ENCODE measurements around the gene MAP1LC3B2. TPM values are rescaled to one million over a fixed set of nuclear protein-coding genes. Genes with fewer than 3 reads are reported as not detected.

Gene MAP1LC3B2
- total and polyA plus RNA-seq, 2 donors from 2014 or later: 2.1 to 4.5 TPM

GRCh38 chr12:116590561-116590960 lies 31.4 kb downstream of the MAP1LC3B2 start:
- Histone ChIP-seq H3K9ac (ENCODE audit: low read length in 3 of 3) (no peak overlapping the region), H3K9me3 (ENCODE audit: control insufficient read depth in 2 of 3, insufficient read depth in 1 of 3, low read length in 3 of 3) (no peaks in the 10 kb centered on the region), H3K27me3 (ENCODE audit: control insufficient read depth, insufficient read depth, low read length) (no peaks in the 10 kb centered on the region), H3K27ac (ENCODE audit: low read depth in 2 of 2, low read length in 2 of 2) (no peak overlapping the region), H3K4me1 (ENCODE audit: control insufficient read depth in 2 of 3, insufficient read depth in 2 of 3, low read depth in 1 of 3, low read length in 3 of 3) (peaks cover 0 to 9% (median 5%) of the 10 kb centered on the region in 3 donors), H3K36me3 (ENCODE audit: control insufficient read depth in 2 of 3, insufficient read depth in 3 of 3, low read length in 3 of 3) (no peaks in the 10 kb centered on the region), H3K4me3 (ENCODE audit: low read length in 3 of 3) (no peak overlapping the region)
- no peak for FAIRE-seq
- intact Hi-C loops (cut with DNase I): no loop called here
- DNase-seq: no peak
- TF ChIP-seq CTCF (IDR thresholded peaks at IDR 0.05; ENCODE audit: borderline replicate concordance, extremely low read depth, insufficient read depth): no peak

- no peak for FAIRE-seq
- Histone ChIP-seq H3K36me3 (ENCODE audit: control insufficient read depth in 2 of 3, insufficient read depth in 3 of 3, low read length in 3 of 3) (no peaks in the 10 kb centered on the region), H3K9ac (ENCODE audit: low read length in 3 of 3) (no peak overlapping the region), H3K27me3 (ENCODE audit: control insufficient read depth, insufficient read depth, low read length) (no peaks in the 10 kb centered on the region), H3K4me3 (ENCODE audit: low read length in 3 of 3) (no peak overlapping the region), H3K9me3 (ENCODE audit: control insufficient read depth in 2 of 3, insufficient read depth in 1 of 3, low read length in 3 of 3) (no peaks in the 10 kb centered on the region), H3K27ac (ENCODE audit: low read depth in 2 of 2, low read length in 2 of 2) (peak overlapping the region; percentile 26 to 56), H3K4me1 (ENCODE audit: control insufficient read depth in 2 of 3, insufficient read depth in 2 of 3, low read depth in 1 of 3, low read length in 3 of 3) (peaks cover 0 to 9% (median 5%) of the 10 kb centered on the region in 3 donors)
- peak in 2 of 5 donors; percentile 32 to 93 for DNase-seq
- intact Hi-C loops (cut with DNase I): no loop called here
- no peak for TF ChIP-seq CTCF (IDR thresholded peaks at IDR 0.05; ENCODE audit: borderline replicate concordance, extremely low read depth, insufficient read depth)
These were observed 32.9 kb downstream of the MAP1LC3B2 start for GRCh38 chr12:116591855-116592637.

GRCh38 chr12:116592731-116593130 lies 33.5 kb downstream of the MAP1LC3B2 start:
- Histone ChIP-seq H3K4me1 (ENCODE audit: control insufficient read depth in 2 of 3, insufficient read depth in 2 of 3, low read depth in 1 of 3, low read length in 3 of 3) (peaks cover 0 to 9% (median 5%) of the 10 kb centered on the region in 3 donors), H3K4me3 (ENCODE audit: low read length in 3 of 3) (no peak overlapping the region)

More at GRCh38 chr12:116592731-116593130, 33.5 kb downstream of the MAP1LC3B2 start:
- intact Hi-C loops (cut with DNase I): no loop called here
- no peak for TF ChIP-seq CTCF (IDR thresholded peaks at IDR 0.05; ENCODE audit: borderline replicate concordance, extremely low read depth, insufficient read depth)
- FAIRE-seq: no peak
- Histone ChIP-seq H3K36me3 (ENCODE audit: control insufficient read depth in 2 of 3, insufficient read depth in 3 of 3, low read length in 3 of 3) (no peaks in the 10 kb centered on the region), H3K9ac (ENCODE audit: low read length in 3 of 3) (no peak overlapping the region), H3K27me3 (ENCODE audit: control insufficient read depth, insufficient read depth, low read length) (no peaks in the 10 kb centered on the region), H3K27ac (ENCODE audit: low read depth in 2 of 2, low read length in 2 of 2) (peak overlapping the region in 1 of 2 donors; percentile 56), H3K9me3 (ENCODE audit: control insufficient read depth in 2 of 3, insufficient read depth in 1 of 3, low read length in 3 of 3) (no peaks in the 10 kb centered on the region)
- no peak for DNase-seq

Measured in kidney (tissue), 14 donors.